Liver (tissue), 9 donors: ENCODE measurements around the gene EXOSC10. TPM values are rescaled to one million over a fixed set of nuclear protein-coding genes. Genes with fewer than 3 reads are reported as not detected.
A peak's percentile ranks its signal among the peaks of the same experiment; 100 is the strongest.

Experiments
- DNase-seq: peaks from one replicate; pipeline ENCODE4 v3.0.0-alpha.2; 2017; ENCODE audit warnings: low spot score
- H3K27ac ChIP-seq, 2 donors: one replicate each; pipeline ENCODE4 v1.7.0; 2013; ENCODE audit warnings: inconsistent platforms in 2 of 2, low read length in 2 of 2, control low read depth in 1 of 2, low read depth in 1 of 2, mild to moderate bottlenecking in 1 of 2
- H3K27me3 ChIP-seq, 4 donors: one replicate each; pipeline versions ENCODE4 v1.6.1 to v1.7.0; 2013; ENCODE audit warnings: low read length in 3 of 4, inconsistent platforms in 1 of 4, mild to moderate bottlenecking in 1 of 4, moderate library complexity in 1 of 4; ENCODE audit not compliant: control insufficient read depth in 4 of 4, insufficient read depth in 4 of 4
- H3K36me3 ChIP-seq, 4 donors: one replicate each; pipeline versions ENCODE4 v1.6.1 to v1.7.0; 2013; ENCODE audit warnings: low read length in 3 of 4, mild to moderate bottlenecking in 3 of 4, low read depth in 1 of 4, moderate library complexity in 1 of 4; ENCODE audit not compliant: control insufficient read depth in 4 of 4, insufficient read depth in 3 of 4
- H3K4me1 ChIP-seq, 4 donors: one replicate each; pipeline versions ENCODE4 v1.6.1 to v1.7.0; 2013; ENCODE audit warnings: low read length in 3 of 4, mild to moderate bottlenecking in 3 of 4, moderate library complexity in 1 of 4; ENCODE audit not compliant: control insufficient read depth in 4 of 4, insufficient read depth in 4 of 4
- H3K4me3 ChIP-seq, 3 donors: one replicate each; pipeline versions ENCODE4 v1.6.1 to v1.7.0; 2013; ENCODE audit warnings: low read length in 3 of 3, control low read depth in 1 of 3, low read depth in 1 of 3, mild to moderate bottlenecking in 1 of 3
- H3K9ac ChIP-seq, 2 donors: one replicate each; pipeline ENCODE4 v1.7.0; 2013; ENCODE audit warnings: low read length in 2 of 2, mild to moderate bottlenecking in 2 of 2, moderate library complexity in 2 of 2, control low read depth in 1 of 2, low read depth in 1 of 2
- H3K9me3 ChIP-seq, 4 donors: one replicate each; pipeline versions ENCODE4 v1.6.1 to v1.7.0; 2013; ENCODE audit warnings: low read length in 3 of 4; ENCODE audit not compliant: control insufficient read depth in 4 of 4
- ATF3 ChIP-seq: IDR thresholded peaks from 2 replicates; pipeline ENCODE4 v1.6.1; 2016; ENCODE audit warnings: antibody characterized with exemption
- CTCF ChIP-seq: fragments of 150-350 bp; IDR thresholded peaks from 2 replicates; pipeline ENCODE4 v1.5.1; 2017; ENCODE audit warnings: improper control_type of control experiment, low read depth, low read length; ENCODE audit not compliant: missing input control
- EGR1 ChIP-seq, 2 donors: IDR thresholded peaks; 2 replicates each; pipeline ENCODE4 v1.6.1; 2016 to 2018; ENCODE audit warnings: antibody characterized with exemption in 2 of 2, low read depth in 2 of 2
- FOXA1 ChIP-seq: IDR thresholded peaks from 2 replicates; pipeline ENCODE4 v1.6.1; 2016; ENCODE audit warnings: antibody characterized with exemption
- FOXA2 ChIP-seq: IDR thresholded peaks from 2 replicates; pipeline ENCODE4 v1.6.1; 2016; ENCODE audit warnings: antibody characterized with exemption
- GABPA ChIP-seq, 2 donors: IDR thresholded peaks in 1 of 2; conservative IDR thresholded peaks in 1 of 2; 2 replicates each; pipeline ENCODE4 v1.6.1; 2016; ENCODE audit warnings: antibody characterized with exemption in 2 of 2, mild to moderate bottlenecking in 1 of 2, moderate library complexity in 1 of 2
- HNF4A ChIP-seq, 2 donors: conservative IDR thresholded peaks; 2 replicates each; pipeline ENCODE4 v1.6.1; 2016; ENCODE audit warnings: antibody characterized with exemption in 2 of 2, mild to moderate bottlenecking in 2 of 2
- JUND ChIP-seq, 2 donors: IDR thresholded peaks; 2 replicates each; pipeline ENCODE4 v1.6.1; 2016; ENCODE audit warnings: antibody characterized with exemption in 2 of 2
- MAX ChIP-seq: IDR thresholded peaks from 2 replicates; pipeline ENCODE4 v1.6.1; 2016; ENCODE audit warnings: antibody characterized with exemption
- NR2F2 ChIP-seq: IDR thresholded peaks from 2 replicates; pipeline ENCODE4 v1.6.1; 2016; ENCODE audit warnings: antibody characterized with exemption
- RAD21 ChIP-seq, 2 donors: IDR thresholded peaks; 2 replicates each; pipeline ENCODE4 v1.6.1; 2016; ENCODE audit warnings: antibody characterized with exemption in 2 of 2, mild to moderate bottlenecking in 2 of 2
- REST ChIP-seq: IDR thresholded peaks from 2 replicates; pipeline ENCODE4 v1.6.1; 2016; ENCODE audit warnings: antibody characterized with exemption, mild to moderate bottlenecking
- RXRA ChIP-seq, 2 donors: IDR thresholded peaks; 2 replicates each; pipeline ENCODE4 v1.6.1; 2017 to 2018; ENCODE audit warnings: antibody characterized with exemption in 2 of 2, mild to moderate bottlenecking in 1 of 2
- SP1 ChIP-seq: IDR thresholded peaks from 2 replicates; pipeline ENCODE4 v1.6.1; 2018; ENCODE audit warnings: antibody characterized with exemption, mild to moderate bottlenecking
- YY1 ChIP-seq: IDR thresholded peaks from 2 replicates; pipeline ENCODE4 v1.6.1; 2016; ENCODE audit warnings: antibody characterized with exemption, mild to moderate bottlenecking
- ZBTB33 ChIP-seq: IDR thresholded peaks from 2 replicates; pipeline ENCODE4 v1.6.1; 2016; ENCODE audit warnings: antibody characterized with exemption
- WGBS: extraction: QIAGEN DNeasy Blood & Tissue Kit; methylation state at CpG from one replicate; pipeline ENCODE4 v1.1.7; 2013; 5-methylcytosine and 5-hydroxymethylcytosine counted together
- polyA plus RNA-seq, 2 donors: library from polyadenylated mRNA; stranded (reverse) in 1 of 2; unstranded in 1 of 2; fragments of 200-250 nt in 1 of 2; fragments of >200 nt in 1 of 2; fragmentation: Nextera tagmentation in 1 of 2; extraction: Ambion mirVana in 1 of 2; gene quantifications; one replicate each; pipeline versions ENCODE4 v1.2.1 to v1.2.3, GENCODE V29; 2013 to 2015
- total RNA-seq, 2 donors: library from RNA; depleted of rRNA; stranded (reverse); fragments of >200 nt; gene quantifications; one replicate each; pipeline ENCODE4 v1.2.3, GENCODE V29; 2014
- donor health status: healthy.
- donor health status: healthy.
- donor health status: healthy.
- donor health status: healthy.
- donor health status: healthy.

The EXOSC10 gene
- total and polyA plus RNA-seq, 4 donors = 11.3 to 29.2 (median 20.9) TPM

GRCh38 chr1:11138029-11138428, 38.4 kb upstream of the EXOSC10 start:
- no peak overlapping the region for H3K9ac ChIP-seq
- 95% methylated on average over 1 of the region's 1 CpG for WGBS
- TF ChIP-seq HNF4A (conservative IDR thresholded peaks at IDR 0.05) (no peak), MAX (no peak), SP1 (no peak), RXRA (IDR thresholded peaks at IDR 0.05) (no peak), ZBTB33 (no peak), RAD21 (IDR thresholded peaks at IDR 0.05) (no peak), EGR1 (IDR thresholded peaks at IDR 0.05; ENCODE audit: low read depth in 2 of 2) (no peak), FOXA2 (no peak), ATF3 (no peak), JUND (IDR thresholded peaks at IDR 0.05) (no peak), YY1 (no peak), NR2F2 (no peak), REST (no peak), GABPA (IDR thresholded peaks at IDR 0.05 in 1 of 2, conservative IDR thresholded peaks at IDR 0.05 in 1 of 2) (no peak), CTCF (no peak)
- no peaks in the 10 kb centered on the region for H3K9me3 ChIP-seq
- H3K27ac ChIP-seq = no peak overlapping the region
- no peak overlapping the region for H3K4me3 ChIP-seq
- peaks cover 2 to 29% (median 16%) of the 10 kb centered on the region in 4 donors for H3K36me3 ChIP-seq
- no peaks in the 10 kb centered on the region for H3K27me3 ChIP-seq
- H3K4me1 ChIP-seq = peaks cover 0 to 11% (median 10%) of the 10 kb centered on the region in 4 donors
- no peak for DNase-seq

- Histone ChIP-seq H3K36me3 (peaks cover 6 to 43% (median 26%) of the 10 kb centered on the region in 4 donors), H3K4me3 (no peak overlapping the region)
These were observed 35.2 kb upstream of the EXOSC10 start for GRCh38 chr1:11134898-11135266.

More at GRCh38 chr1:11134898-11135266, 35.2 kb upstream of the EXOSC10 start:
- Histone ChIP-seq H3K9me3 (no peaks in the 10 kb centered on the region), H3K27ac (peak overlapping the region in 1 of 2 donors; percentile 62), H3K9ac (no peak overlapping the region), H3K4me1 (peaks cover 0 to 21% (median 12%) of the 10 kb centered on the region in 4 donors), H3K27me3 (no peaks in the 10 kb centered on the region)
- WGBS = 85% methylated on average over 5 of the region's 5 CpGs
- DNase-seq = no peak
- TF ChIP-seq FOXA1 = no peak
- TF ChIP-seq EGR1 (IDR thresholded peaks at IDR 0.05; ENCODE audit: low read depth in 2 of 2) = no peak
- no peak for TF ChIP-seq HNF4A (conservative IDR thresholded peaks at IDR 0.05)
- no peak for TF ChIP-seq ZBTB33
- no peak for TF ChIP-seq CTCF
- TF ChIP-seq GABPA (IDR thresholded peaks at IDR 0.05 in 1 of 2, conservative IDR thresholded peaks at IDR 0.05 in 1 of 2) = no peak
- no peak for TF ChIP-seq RAD21 (IDR thresholded peaks at IDR 0.05)
- TF ChIP-seq MAX = no peak
- TF ChIP-seq FOXA2 = no peak
- TF ChIP-seq YY1 = no peak
